Thymus (tissue), 14 donors: Measurements from ENCODE around the gene GPR179. TPM values are rescaled to one million over a fixed set of nuclear protein-coding genes. Genes with fewer than 3 reads are reported as not detected.

Source experiments
- DNase-seq, 9 donors: peaks; one replicate each; pipeline ENCODE4 v3.0.0-alpha.2; 2013; ENCODE audit warnings: low spot score in 9 of 9, low read depth in 6 of 9, missing footprints in 1 of 9
- H3K27ac ChIP-seq, 2 donors: one replicate each; pipeline ENCODE4 v1.5.1; 2013; ENCODE audit warnings: control low read depth in 1 of 2, low read depth in 1 of 2, low read length in 1 of 2, mild to moderate bottlenecking in 1 of 2, moderate library complexity in 1 of 2
- H3K27me3 ChIP-seq, 2 donors: one replicate each; pipeline ENCODE4 v1.5.1; 2013; ENCODE audit warnings: low read length in 1 of 2; ENCODE audit not compliant: control insufficient read depth in 2 of 2, insufficient read depth in 1 of 2
- H3K36me3 ChIP-seq, 2 donors: one replicate each; pipeline ENCODE4 v1.5.1; 2013; ENCODE audit warnings: low read length in 1 of 2, mild to moderate bottlenecking in 1 of 2, moderate library complexity in 1 of 2; ENCODE audit not compliant: control insufficient read depth in 2 of 2, insufficient read depth in 2 of 2
- H3K4me1 ChIP-seq, 2 donors: one replicate each; pipeline ENCODE4 v1.5.1; 2013; ENCODE audit warnings: low read length in 2 of 2; ENCODE audit not compliant: control insufficient read depth in 2 of 2, insufficient read depth in 2 of 2
- H3K4me3 ChIP-seq, 2 donors: one replicate each; pipeline ENCODE4 v1.5.1; 2013; ENCODE audit warnings: low read length in 2 of 2, control low read depth in 1 of 2, mild to moderate bottlenecking in 1 of 2
- H3K9me3 ChIP-seq, 2 donors: one replicate each; pipeline ENCODE4 v1.5.1; 2013; ENCODE audit warnings: low read length in 1 of 2, mild to moderate bottlenecking in 1 of 2; ENCODE audit not compliant: control insufficient read depth in 2 of 2, insufficient read depth in 1 of 2
- WGBS: extraction: QIAGEN DNeasy Blood & Tissue Kit; methylation state at CpG from one replicate; pipeline ENCODE4 v1.1.7; 2013; 5-methylcytosine and 5-hydroxymethylcytosine counted together
- long read RNA-seq, 10 donors: transcript quantifications; one replicate each; lab custom pipeline, GENCODE V29; 2026
- polyA plus RNA-seq: library from polyadenylated mRNA; stranded (reverse); fragments of 200-250 nt; gene quantifications from one replicate; pipeline ENCODE4 v1.2.3, GENCODE V29; 2013
- total RNA-seq: library from RNA; stranded (reverse); fragments of 120-200 nt; gene quantifications from one replicate; pipeline ENCODE4 v1.2.4, GENCODE V29; 2013
- donor health status: healthy.

Gene GPR179
- 0.05 TPM for total RNA-seq
- polyA plus RNA-seq: 0.05 TPM
- long read RNA-seq, donor 1: 0 reads
- long read RNA-seq, donor 2: 0 reads
- long read RNA-seq, donor 3: 0 reads
- long read RNA-seq, donor 4: 0 reads
- long read RNA-seq, donor 5: 0 reads
- long read RNA-seq, donor 6: 0 reads
- long read RNA-seq, donor 7: 0 reads
- long read RNA-seq, donor 8: 0 reads
- long read RNA-seq, donor 9: 0 reads
- long read RNA-seq, donor 10: 0 reads

GRCh38 chr17:38343608-38344419 is at the start of gene GPR179:
Gene GPR179 (minus strand): TSS chr17:38343956. CDS start chr17:38343789, 167 bp downstream.
- H3K27ac ChIP-seq: no peak within 1 kb of the TSS
- no peaks in the 10 kb centered on the region for H3K36me3 ChIP-seq
- H3K27me3 ChIP-seq: peaks cover 0 to 4% of the 10 kb centered on the region in 2 donors
- peaks cover under 1 to 3% of the 10 kb centered on the region in 2 donors for H3K4me1 ChIP-seq
- 94% methylated on average over 18 of the region's 18 CpGs for WGBS
- no peak for DNase-seq
- H3K4me3 ChIP-seq: no peak within 1 kb of the TSS
- H3K9me3 ChIP-seq: no peaks in the 10 kb centered on the region

DNA sequence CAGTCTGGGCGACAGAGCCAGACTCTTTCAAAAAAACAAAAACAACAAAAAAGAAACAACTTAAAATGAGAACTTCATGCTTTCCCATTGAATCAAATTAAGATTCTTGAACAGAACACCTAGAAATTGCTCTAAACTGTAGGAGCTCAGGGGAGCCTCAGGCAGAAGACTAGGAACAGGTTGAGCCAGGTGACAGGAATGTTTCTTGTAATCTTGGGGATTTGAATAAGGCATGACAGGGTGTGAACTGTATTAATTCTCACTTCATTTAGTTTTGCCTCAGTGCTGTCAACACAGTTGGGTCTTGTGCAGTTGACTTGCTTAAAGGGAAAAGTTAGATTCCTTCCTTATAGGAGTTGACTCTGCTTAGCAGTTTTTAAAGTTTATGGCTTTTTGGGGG is 35.7 kb upstream of the GPR179 start:
- peaks cover 0 to under 1% of the 10 kb centered on the region in 2 donors for H3K4me1 ChIP-seq
- peaks cover 29 to 42% of the 10 kb centered on the region in 2 donors for H3K36me3 ChIP-seq
- no peak for DNase-seq
- no peak overlapping the region for H3K4me3 ChIP-seq
- no peaks in the 10 kb centered on the region for H3K9me3 ChIP-seq
- H3K27me3 ChIP-seq: no peaks in the 10 kb centered on the region
- H3K27ac ChIP-seq: no peak overlapping the region
- WGBS: 96% methylated on average over 1 of the region's 1 CpG

DNA sequence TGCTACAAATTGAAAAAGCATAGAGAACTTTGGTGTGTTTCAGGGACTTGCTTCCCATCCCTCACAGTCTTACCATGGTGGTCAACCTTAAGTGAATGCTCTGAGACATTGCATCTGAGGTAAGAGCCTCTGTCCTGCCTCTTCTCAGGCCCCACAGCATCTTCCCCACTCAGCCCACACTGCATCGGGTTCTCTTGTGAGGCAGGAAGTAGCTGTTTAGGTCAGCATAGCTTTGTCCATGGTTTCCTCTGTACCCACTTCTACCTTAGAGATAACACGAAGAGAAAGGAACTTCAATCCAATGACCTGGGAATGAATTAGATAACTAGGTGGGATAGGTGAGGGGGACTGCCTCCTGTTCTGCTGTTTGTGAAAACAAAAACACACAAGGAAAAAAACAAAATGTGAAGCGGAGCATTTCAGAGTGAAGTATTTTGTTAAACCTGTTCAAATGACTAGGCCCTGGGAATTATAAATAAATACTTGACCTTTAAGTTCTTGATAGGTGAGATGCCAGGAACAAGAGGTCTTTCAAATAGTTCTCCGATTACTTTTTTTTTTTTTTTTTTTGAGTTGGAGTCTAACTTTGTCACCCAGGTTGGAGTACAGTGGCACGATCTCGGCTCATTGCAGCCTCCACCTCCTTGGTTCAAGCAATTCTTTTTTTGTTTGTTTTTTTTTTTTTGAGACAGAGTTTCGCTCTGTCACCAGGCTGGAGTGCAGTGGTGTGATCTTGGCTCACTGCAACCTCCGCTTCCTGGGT is 25.5 kb upstream of the GPR179 start:
- Histone ChIP-seq H3K9me3 (peaks cover 0 to 2% of the 10 kb centered on the region in 2 donors), H3K4me1 (peaks cover 0 to 1% of the 10 kb centered on the region in 2 donors), H3K4me3 (no peak overlapping the region), H3K36me3 (peaks cover 50 to 59% of the 10 kb centered on the region in 2 donors), H3K27ac (no peak overlapping the region), H3K27me3 (no peaks in the 10 kb centered on the region)
- WGBS: 97% methylated on average over 8 of the region's 8 CpGs
- DNase-seq: no peak

GRCh38 chr17:38364741-38365140 is 21.0 kb upstream of the GPR179 start:
- H3K36me3 ChIP-seq: peaks cover 39 to 50% of the 10 kb centered on the region in 2 donors
- 98% methylated on average over 8 of the region's 8 CpGs for WGBS
- no peak overlapping the region for H3K27ac ChIP-seq

DNA sequence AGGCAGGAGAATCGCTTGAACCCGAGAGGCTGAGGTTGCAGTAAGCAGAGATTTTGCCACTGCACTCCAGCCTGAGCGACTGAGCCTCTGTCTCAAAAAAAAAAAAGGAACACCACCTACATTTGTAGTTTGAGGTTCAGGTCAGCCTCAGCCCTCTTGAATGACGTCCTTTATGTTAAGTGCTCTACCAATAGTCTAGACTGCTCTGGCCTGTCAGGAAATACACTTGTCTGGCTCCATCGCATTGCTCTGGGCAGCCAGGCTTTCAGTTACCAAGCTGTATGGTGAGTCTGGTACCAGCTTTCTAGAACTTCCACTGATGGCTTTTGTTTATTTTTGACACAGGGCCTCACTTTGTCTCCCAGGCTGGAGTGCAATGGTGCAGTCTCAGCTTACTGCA is 19.3 kb upstream of the GPR179 start:
- DNase-seq: no peak
- Histone ChIP-seq H3K9me3 (no peaks in the 10 kb centered on the region), H3K36me3 (peaks cover 31 to 38% of the 10 kb centered on the region in 2 donors), H3K27me3 (no peaks in the 10 kb centered on the region), H3K4me3 (no peak overlapping the region), H3K27ac (no peak overlapping the region), H3K4me1 (peaks cover 0 to 4% of the 10 kb centered on the region in 2 donors)
- WGBS: 98% methylated on average over 5 of the region's 5 CpGs

More at GRCh38 chr17:38364741-38365140, 21.0 kb upstream of the GPR179 start:
- Histone ChIP-seq H3K9me3 (no peaks in the 10 kb centered on the region), H3K27me3 (no peaks in the 10 kb centered on the region), H3K4me3 (no peak overlapping the region), H3K4me1 (peaks cover 0 to 4% of the 10 kb centered on the region in 2 donors)
- DNase-seq: no peak

GRCh38 chr17:38361694-38362465 is 18.1 kb upstream of the GPR179 start:
- no peak overlapping the region for H3K4me3 ChIP-seq
- DNase-seq: no peak
- peaks cover 25 to 33% of the 10 kb centered on the region in 2 donors for H3K36me3 ChIP-seq
- H3K9me3 ChIP-seq: no peaks in the 10 kb centered on the region
- H3K4me1 ChIP-seq: peaks cover 0 to 4% of the 10 kb centered on the region in 2 donors
- WGBS: 98% methylated on average over 5 of the region's 5 CpGs
- no peak overlapping the region for H3K27ac ChIP-seq
- no peaks in the 10 kb centered on the region for H3K27me3 ChIP-seq

GRCh38 chr17:38358586-38359513 is 15.1 kb upstream of the GPR179 start:
- H3K36me3 ChIP-seq: peaks cover 14 to 15% of the 10 kb centered on the region in 2 donors
- peaks cover 6 to 19% of the 10 kb centered on the region in 2 donors for H3K4me1 ChIP-seq
- no peaks in the 10 kb centered on the region for H3K9me3 ChIP-seq
- H3K27me3 ChIP-seq: no peaks in the 10 kb centered on the region
- 95% methylated on average over 9 of the region's 9 CpGs for WGBS
- no peak overlapping the region for H3K27ac ChIP-seq
- H3K4me3 ChIP-seq: no peak overlapping the region
- DNase-seq: no peak
